Measurements from ENCODE around the gene TMEM151B. TPM values are rescaled to one million over a fixed set of nuclear protein-coding genes. Genes with fewer than 3 reads are reported as not detected.

The TMEM151B gene
- total RNA-seq, 4 donors from 2014 or later, result 0.14 to 3.8 (median 1.7) TPM

GRCh38 chr6:44338228-44339122 lies 68.2 kb downstream of the TMEM151B start:
- no peak overlapping the region for H3K27ac ChIP-seq

GRCh38 chr6:44339301-44339700 lies 69.1 kb downstream of the TMEM151B start:
- no peak overlapping the region for H3K4me3 ChIP-seq
- WGBS, 2 donors (ENCODE audit: low coverage in 1 of 2), result 75% methylated on average over 5 of the region's 5 CpGs; no CpG with 5 or more reads in 1 of the 2 donors
- in situ Hi-C loops (cut with MboI; ENCODE audit: low pct_ligation_motif_present in 1 of 4, low pct_unique_long_range_greater_than_20kb in 1 of 4, low sequenced_read_pairs in 3 of 4) (loop anchor here in 2 of 4 donors (10.0 to 25.0 kb wide), 2 partner anchors 74 to 177 kb away; partner anchors contain the start of genes CAPN11 (in 2 of the 2) and NFKBIE (in 1 of the 2)), intact Hi-C loops (cut with DNase I; ENCODE audit: low total_unique reads) (loop anchor here (10.0 kb wide), 1 partner anchor 64 kb away; the partner anchor contains the start of gene TMEM151B)
- H3K27me3 ChIP-seq, result peaks cover 37% of the 10 kb centered on the region
- TF ChIP-seq CTCF (IDR thresholded peaks at IDR 0.05) (no peak), EP300 (IDR thresholded peaks at IDR 0.05; ENCODE audit: low read depth) (no peak), POLR2AphosphoS5 (IDR thresholded peaks at IDR 0.05) (no peak), POLR2A (IDR thresholded peaks at IDR 0.05) (no peak)
- H3K36me3 ChIP-seq, result no peaks in the 10 kb centered on the region
- no peaks in the 10 kb centered on the region for H3K9me3 ChIP-seq
- H3K4me1 ChIP-seq, result peaks cover 0 to 6% (median 0%) of the 10 kb centered on the region in 4 donors
- DNase-seq, result no peak
- no peak overlapping the region for H3K27ac ChIP-seq

More at GRCh38 chr6:44338228-44339122, 68.2 kb downstream of the TMEM151B start:
- Histone ChIP-seq H3K27me3 (peaks cover 30% of the 10 kb centered on the region), H3K4me1 (peaks cover 0 to 6% (median 0%) of the 10 kb centered on the region in 4 donors), H3K9me3 (no peaks in the 10 kb centered on the region), H3K4me3 (no peak overlapping the region), H3K36me3 (no peaks in the 10 kb centered on the region)
- intact Hi-C loops (cut with DNase I; ENCODE audit: low total_unique reads) (loop anchor here (10.0 kb wide), 1 partner anchor 64 kb away; the partner anchor contains the start of gene TMEM151B), in situ Hi-C loops (cut with MboI; ENCODE audit: low pct_ligation_motif_present in 1 of 4, low pct_unique_long_range_greater_than_20kb in 1 of 4, low sequenced_read_pairs in 3 of 4) (loop anchor here in 2 of 4 donors (10.0 to 25.0 kb wide), 2 partner anchors 74 to 176 kb away; partner anchors contain the start of genes CAPN11 (in 2 of the 2) and NFKBIE (in 1 of the 2))
- WGBS, 2 donors (ENCODE audit: low coverage in 1 of 2), result 0 to 2% methylated on average over 6 to 11 of the region's 11 CpGs
- TF ChIP-seq EP300 (IDR thresholded peaks at IDR 0.05; ENCODE audit: low read depth) (no peak), CTCF (IDR thresholded peaks at IDR 0.05) (peak; percentile 66 to 85 (median 75))
- peak; percentile 70 for DNase-seq

- no peaks in the 10 kb centered on the region for H3K36me3 ChIP-seq
- H3K9me3 ChIP-seq, result no peaks in the 10 kb centered on the region
- intact Hi-C loops (cut with DNase I; ENCODE audit: low total_unique reads) (loop anchor here (10.0 kb wide), 1 partner anchor 65 kb away; the partner anchor contains the start of gene TMEM151B), in situ Hi-C loops (cut with MboI; ENCODE audit: low pct_ligation_motif_present in 1 of 4, low pct_unique_long_range_greater_than_20kb in 1 of 4, low sequenced_read_pairs in 3 of 4) (loop anchor here in 2 of 4 donors (10.0 to 25.0 kb wide), 2 partner anchors 75 to 178 kb away; partner anchors contain the start of genes CAPN11 (in 2 of the 2) and NFKBIE (in 1 of the 2))
- H3K4me3 ChIP-seq, result no peak overlapping the region
- no peak for DNase-seq
- no peak overlapping the region for H3K27ac ChIP-seq
- H3K27me3 ChIP-seq, result peaks cover 44% of the 10 kb centered on the region
- WGBS, 2 donors (ENCODE audit: low coverage in 1 of 2), result 61 to 83% methylated on average over 1 to 7 of the region's 7 CpGs
- TF ChIP-seq EP300 (IDR thresholded peaks at IDR 0.05; ENCODE audit: low read depth), result no peak
- no peak for TF ChIP-seq POLR2A (IDR thresholded peaks at IDR 0.05)
- no peak for TF ChIP-seq CTCF (IDR thresholded peaks at IDR 0.05)
- no peak for TF ChIP-seq POLR2AphosphoS5 (IDR thresholded peaks at IDR 0.05)
- peaks cover 0 to 6% (median 0%) of the 10 kb centered on the region in 4 donors for H3K4me1 ChIP-seq
Measured at GRCh38 chr6:44339763-44340625, 69.7 kb downstream of the TMEM151B start.

Measured in transverse colon (tissue), 4 donors.